ENCODE measurements around the gene KCNN2. TPM values are rescaled to one million over a fixed set of nuclear protein-coding genes. Genes with fewer than 3 reads are reported as not detected.

KCNN2 gene
- total and polyA plus RNA-seq, 2 of the 8 experiments (the other 6 are each of a cell fraction or from before 2014, with no cell fraction given) = 13.1 to 18.6 TPM

- H3K14ac ChIP-seq (ENCODE audit: insufficient read length) = no peak overlapping the region
- peaks cover 12% of the 10 kb centered on the region for H3K79me1 ChIP-seq (ENCODE audit: low read depth, low read length)
- H2BK120ac ChIP-seq (replicated peaks; ENCODE audit: low read depth, low read length) = no peak overlapping the region
- no peaks in the 10 kb centered on the region; the same call in 1 of the 2 replicates for H3K23me2 ChIP-seq (ENCODE audit: low read depth, low read length)
- H3K4me3 ChIP-seq (ENCODE audit: extremely low read depth in 1 of 4, insufficient read depth in 2 of 4, low read depth in 3 of 4, low read length in 4 of 4) = no peak overlapping the region
- no peak overlapping the region for H2BK15ac ChIP-seq (ENCODE audit: low read length)
- no peak overlapping the region for H3K23ac ChIP-seq (ENCODE audit: insufficient read length)
- no peak overlapping the region for H4K5ac ChIP-seq (ENCODE audit: insufficient read length, low read depth, low read length)
- H4K8ac ChIP-seq (ENCODE audit: extremely low read depth, insufficient read depth, low read length) = no peak overlapping the region
- H4K20me1 ChIP-seq (replicated peaks in 1 of 2; ENCODE audit: control insufficient read depth in 1 of 2, insufficient read depth in 2 of 2, low read length in 2 of 2) = peaks cover 12% of the 10 kb centered on the region in 2 experiments
- FAIRE-seq (no peak), DNase-seq (ENCODE audit: low read depth in 1 of 2, low spot score in 2 of 2) (no peak)
- WGBS, 2 experiments (ENCODE audit: extremely low coverage in 1 of 2, insufficient coverage in 1 of 2, insufficient read length in 1 of 2, insufficient replicate concordance in 2 of 2, low coverage in 1 of 2, low lambda C conversion rate in 2 of 2, missing lambda C conversion rate in 1 of 2) = 79% methylated on average over 5 of the region's 5 CpGs; no CpG with 5 or more reads in 1 of the 2 experiments
- no peak overlapping the region for H2AFZ ChIP-seq (ENCODE audit: low read length)
- H4K91ac ChIP-seq (replicated peaks; ENCODE audit: insufficient read length, low read length) = no peak overlapping the region
- H3K27me3 ChIP-seq (replicated peaks in 1 of 4; ENCODE audit: control insufficient read depth in 3 of 4, extremely low read depth in 1 of 4, insufficient read depth in 3 of 4, low read length in 3 of 4) = no peaks in the 10 kb centered on the region
- H2AK5ac ChIP-seq (ENCODE audit: low read depth, low read length) = no peak overlapping the region
- H3K4me2 ChIP-seq (ENCODE audit: insufficient read depth in 1 of 2, low read depth in 2 of 2, low read length in 2 of 2) = no peak overlapping the region
- no peak overlapping the region for H2BK5ac ChIP-seq (ENCODE audit: low read depth, low read length)
- POLR2A ChIA-PET (ENCODE audit: partially characterized antibody) = interaction anchor here (1.6 kb wide), 1 partner anchor 21 kb away, joined by 4 read pairs; no protein-coding TSS in a partner anchor
- H3K4me1 ChIP-seq (replicated peaks in 1 of 4; ENCODE audit: control insufficient read depth in 3 of 4, insufficient read depth in 4 of 4, low read length in 3 of 4) = peaks cover 0 to 6% (median 2%) of the 10 kb centered on the region in 4 experiments; a peak in 3 of 7 replicates
- H3K27ac ChIP-seq (ENCODE audit: low read depth, low read length) = no peak overlapping the region
- H2BK12ac ChIP-seq (ENCODE audit: low read depth, low read length) = no peak overlapping the region
- H3K79me2 ChIP-seq (ENCODE audit: control insufficient read depth in 1 of 2, insufficient read depth in 2 of 2, low read length in 2 of 2) = peaks cover 8 to 92% of the 10 kb centered on the region in 2 experiments; a peak in 3 of 4 replicates
- H3K18ac ChIP-seq (ENCODE audit: extremely low read depth, low read length) = no peak overlapping the region
- H3K9ac ChIP-seq (replicated peaks in 1 of 4; ENCODE audit: extremely low read depth in 1 of 4, low read depth in 3 of 4, low read length in 3 of 4) = no peak overlapping the region
- H3K36me3 ChIP-seq (ENCODE audit: control insufficient read depth in 2 of 4, insufficient read depth in 4 of 4, low read length in 3 of 4) = peaks cover 0 to 14% (median 0%) of the 10 kb centered on the region in 4 experiments; a peak in 2 of 8 replicates
- H3K4ac ChIP-seq (replicated peaks; ENCODE audit: insufficient read length, low read depth, low read length) = no peak overlapping the region
- no peak overlapping the region for H2BK20ac ChIP-seq (ENCODE audit: low read length)
- no peaks in the 10 kb centered on the region for H3K9me3 ChIP-seq (ENCODE audit: insufficient read depth in 2 of 2, low read depth in 1 of 2, low read length in 1 of 2)
- CTCF ChIA-PET (ENCODE audit: partially characterized antibody) = interaction anchor here (1.0 to 1.9 kb wide), 5 partner anchors 20 to 69 kb away, joined by 3 to 16 read pairs (median 3); no protein-coding TSS in a partner anchor
- no peak overlapping the region for H3K56ac ChIP-seq (replicated peaks; ENCODE audit: insufficient read length, low read depth, low read length)
- TF ChIP-seq FOSL1 (IDR thresholded peaks at IDR 0.05; ENCODE audit: insufficient read depth, low read depth, low read length) (no peak), NANOG (IDR thresholded peaks at IDR 0.05; ENCODE audit: insufficient read depth, low read depth, low read length, poor library complexity, severe bottlenecking) (no peak), SP2 (IDR thresholded peaks at IDR 0.05; ENCODE audit: low read length) (no peak), SRF (IDR thresholded peaks at IDR 0.05; ENCODE audit: low read depth, low read length) (no peak), CHD1 (IDR thresholded peaks at IDR 0.05; ENCODE audit: low read depth, low read length) (no peak), BRCA1 (IDR thresholded peaks at IDR 0.05; ENCODE audit: low read depth, low read length) (no peak), CBX5 (IDR thresholded peaks at IDR 0.05; ENCODE audit: low read depth, low read length) (no peak), EZH2 (IDR thresholded peaks at IDR 0.05; ENCODE audit: low read depth, low read length, severe bottlenecking) (no peak), RNF2 (IDR thresholded peaks at IDR 0.05; ENCODE audit: borderline replicate concordance, low read depth, low read length, missing control alignments, poor library complexity, severe bottlenecking) (no peak), CBX8 (IDR thresholded peaks at IDR 0.05; ENCODE audit: borderline replicate concordance, low read depth, low read length) (no peak), ATF3 (IDR thresholded peaks at IDR 0.05; ENCODE audit: insufficient read depth, low read depth, low read length) (no peak), RAD21 (IDR thresholded peaks at IDR 0.05 in 1 of 2, conservative IDR thresholded peaks at IDR 0.05 in 1 of 2; ENCODE audit: low read depth in 2 of 2, low read length in 2 of 2) (no peak)
Measured at GRCh38 chr5:114380721-114381120, 18.9 kb downstream of the KCNN2 start.
